Activated CD8-positive, alpha-beta T cell treated with anti-CD3 and anti-CD28 coated beads for 36 hours (primary cell): ENCODE results near the gene MANF. TPM values are rescaled to one million over a fixed set of nuclear protein-coding genes. Genes with fewer than 3 reads are reported as not detected.

Source experiments
- ATAC-seq: fragments of 200-7000 bp; cut with Tn5 transposase; one replicate; pipeline ENCODE4 v1.10.0; 2021; ENCODE audit warnings: mild to moderate bottlenecking, moderate library complexity
- CTCF ChIA-PET: fragments of 350-600 bp; sonication (Branson Sonifier 250); formaldehyde crosslinking; loops from one replicate; lab custom pipeline; 2021; ENCODE audit warnings: antibody characterized with exemption; lab: Charles Lee
- POLR2A ChIA-PET: fragments of 350-600 bp; sonication (Branson Sonifier 250); formaldehyde crosslinking; loops from one replicate; lab custom pipeline; 2021; ENCODE audit warnings: antibody characterized with exemption; lab: Charles Lee
- DNase-seq: peaks from one replicate; pipeline ENCODE4 v3.0.0-alpha.2; 2020
- H3K27ac Mint-ChIP-seq: one replicate; pipeline ENCODE4 v1.8.0; 2021; ENCODE audit warnings: mild to moderate bottlenecking, mixed read lengths
- H3K27me3 Mint-ChIP-seq: one replicate; pipeline ENCODE4 v1.8.0; 2021; ENCODE audit warnings: mixed read lengths
- H3K36me3 Mint-ChIP-seq: one replicate; pipeline ENCODE4 v1.8.0; 2021; ENCODE audit warnings: low read depth, mixed read lengths
- H3K4me1 Mint-ChIP-seq: one replicate; pipeline ENCODE4 v1.8.0; 2021; ENCODE audit warnings: low read depth, mixed read lengths
- H3K4me3 Mint-ChIP-seq: one replicate; pipeline ENCODE4 v1.8.0; 2021; ENCODE audit warnings: mild to moderate bottlenecking, moderate library complexity, mixed read lengths
- H3K9me3 Mint-ChIP-seq: one replicate; pipeline ENCODE4 v1.8.0; 2021; ENCODE audit warnings: mixed read lengths
- CTCF ChIP-seq: fragments of 200-600 bp; IDR thresholded peaks from one replicate; pipeline ENCODE4 v1.8.0; 2022; ENCODE audit warnings: antibody characterized with exemption, mild to moderate bottlenecking
- intact Hi-C: fragments of 100-400 bp; cut with micrococcal nuclease; formaldehyde crosslinking; loops from one replicate; pipeline ENCODE4 v1.10.0; 2022
- total RNA-seq, 2 experiments: library from RNA; stranded (reverse); gene quantifications; one replicate each; pipeline ENCODE4 v1.2.3, GENCODE V29; 2021

MANF gene
- total RNA-seq, 2 experiments from 2014 or later: 107 to 109 TPM

DNA sequence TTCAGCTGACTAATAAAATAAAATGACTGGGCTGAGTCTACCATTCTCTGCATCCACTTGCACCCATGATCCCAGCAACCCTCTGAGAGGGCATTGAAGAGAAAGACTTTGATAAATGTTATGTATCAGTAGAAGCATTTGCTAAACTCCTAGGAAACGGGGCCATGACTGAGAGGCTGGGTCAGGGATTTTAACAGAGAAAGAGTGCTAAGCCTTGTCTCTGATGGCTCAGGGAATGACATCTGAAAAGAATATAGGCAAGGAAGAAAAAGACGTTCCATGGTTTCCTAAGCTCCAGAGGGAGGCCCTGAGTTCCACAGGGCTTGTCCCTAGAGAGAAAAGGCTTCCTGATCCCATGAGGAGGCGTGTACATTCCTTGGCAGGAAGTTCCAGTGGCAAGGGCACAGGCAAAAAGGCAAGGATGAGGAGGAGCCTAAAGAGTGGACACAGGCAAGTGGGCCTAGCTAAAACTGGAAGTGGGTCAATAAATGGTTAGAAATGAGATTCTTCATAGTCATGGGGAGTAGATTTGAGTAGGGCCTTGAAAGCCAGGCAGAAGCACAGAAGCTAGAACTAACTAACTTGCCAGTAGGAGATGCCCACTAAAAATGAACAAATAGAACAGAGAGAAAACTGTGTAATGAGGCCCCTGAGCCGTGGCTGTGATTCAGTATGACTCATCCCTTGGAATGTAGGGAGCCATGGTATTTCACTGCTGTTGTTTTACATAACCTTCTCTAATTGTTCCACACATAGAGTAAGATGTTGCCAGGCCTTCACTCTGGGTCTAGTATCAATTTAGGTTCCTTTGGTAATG lies 44.9 kb upstream of the MANF start:
- Mint-ChIP-seq H3K9me3 (no peaks in the 10 kb centered on the region), H3K27ac (no peak overlapping the region), H3K4me1 (peaks cover 4% of the 10 kb centered on the region), H3K4me3 (no peak overlapping the region), H3K27me3 (no peaks in the 10 kb centered on the region), H3K36me3 (no peaks in the 10 kb centered on the region)
- POLR2A ChIA-PET: no interaction called here
- no peak for TF ChIP-seq CTCF
- CTCF ChIA-PET: no interaction called here
- no peak for ATAC-seq
- no peak for DNase-seq
- intact Hi-C loops: no loop called here

- CTCF ChIA-PET: no interaction called here
- no peak overlapping the region for H3K4me3 Mint-ChIP-seq
- DNase-seq (no peak), ATAC-seq (no peak)
- peaks cover 4% of the 10 kb centered on the region for H3K4me1 Mint-ChIP-seq
- H3K27ac Mint-ChIP-seq: no peak overlapping the region
- H3K9me3 Mint-ChIP-seq: no peaks in the 10 kb centered on the region
- POLR2A ChIA-PET: no interaction called here
- H3K36me3 Mint-ChIP-seq: no peaks in the 10 kb centered on the region
- intact Hi-C loops: no loop called here
- no peak for TF ChIP-seq CTCF
- no peaks in the 10 kb centered on the region for H3K27me3 Mint-ChIP-seq
These were observed 44.0 kb upstream of the MANF start for GRCh38 chr3:51340989-51341636.

DNA sequence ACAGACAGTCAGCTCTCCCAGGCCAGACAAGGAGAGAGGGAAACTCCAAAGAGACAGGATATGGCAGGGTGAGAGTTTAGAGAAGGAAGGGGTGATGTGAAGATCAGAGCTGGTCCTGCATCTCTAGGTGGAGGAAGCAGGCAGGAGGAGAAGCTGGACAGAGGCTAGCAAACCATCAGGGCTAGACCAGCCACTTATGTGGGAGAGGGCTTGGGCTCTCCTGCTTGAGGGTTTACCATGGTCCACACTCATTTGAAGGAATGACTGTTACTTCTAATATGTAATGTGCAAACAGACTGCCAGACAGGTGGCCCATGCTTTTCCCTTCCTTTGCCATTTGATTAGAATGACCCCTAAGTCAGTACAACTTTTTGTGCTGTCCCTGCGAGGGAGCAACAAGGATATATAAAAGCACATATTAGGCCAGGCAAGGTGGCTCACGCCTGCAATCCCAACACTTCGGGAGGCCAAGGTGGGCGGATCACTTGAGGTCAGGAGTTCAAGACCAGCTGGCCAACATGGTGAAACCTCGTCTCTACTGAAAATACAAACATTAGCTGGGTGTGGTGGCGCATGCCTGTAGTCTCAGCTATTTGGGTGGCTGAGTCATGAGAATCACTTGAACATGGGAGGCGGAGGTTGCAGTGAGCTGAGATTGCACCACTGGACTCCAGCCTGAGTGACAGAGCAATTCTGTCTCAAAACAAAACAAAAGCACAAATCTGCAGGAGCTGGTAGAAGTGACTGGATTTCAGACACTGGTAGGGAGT lies 41.0 kb upstream of the MANF start:
- CTCF ChIA-PET: interaction anchor here (0.9 to 1.2 kb wide), 2 partner anchors 28 to 365 kb away, joined by 3 to 4 read pairs; no protein-coding TSS in a partner anchor
- no peak for DNase-seq
- intact Hi-C loops: no loop called here
- peaks cover 4% of the 10 kb centered on the region for H3K4me1 Mint-ChIP-seq
- H3K9me3 Mint-ChIP-seq: no peaks in the 10 kb centered on the region
- H3K27ac Mint-ChIP-seq: no peak overlapping the region
- POLR2A ChIA-PET: no interaction called here
- no peak overlapping the region for H3K4me3 Mint-ChIP-seq
- H3K36me3 Mint-ChIP-seq: no peaks in the 10 kb centered on the region
- no peaks in the 10 kb centered on the region for H3K27me3 Mint-ChIP-seq
- TF ChIP-seq CTCF: no peak
- ATAC-seq: no peak

- ATAC-seq (no peak), DNase-seq (no peak)
- no peak for TF ChIP-seq CTCF
- no peak overlapping the region for H3K27ac Mint-ChIP-seq
- no peaks in the 10 kb centered on the region for H3K27me3 Mint-ChIP-seq
- intact Hi-C loops: no loop called here
- no peaks in the 10 kb centered on the region for H3K9me3 Mint-ChIP-seq
- no peaks in the 10 kb centered on the region for H3K36me3 Mint-ChIP-seq
- H3K4me3 Mint-ChIP-seq: no peak overlapping the region
- H3K4me1 Mint-ChIP-seq: peaks cover 4% of the 10 kb centered on the region
- ChIA-PET POLR2A (no interaction called here), CTCF (no interaction called here)
These were observed 34.3 kb upstream of the MANF start for GRCh38 chr3:51350751-51351150.
